Gastrocnemius medialis (tissue), 4 donors: ENCODE measurements around the gene C5orf52.

Experiments
- POLR2A ChIP-seq, 2 donors: fragments of 450-650 bp; IDR thresholded peaks; one replicate each; pipeline ENCODE4 v1.6.1; 2017; ENCODE audit warnings: antibody characterized with exemption in 2 of 2, mild to moderate bottlenecking in 2 of 2, moderate library complexity in 2 of 2
- TF ChIP-seq, protein P1 (sequence below), 5 experiments: fragments of 450-650 bp in 3 of 5; fragments of 200-600 bp in 2 of 5; sonication (generic) in 2 of 5; IDR thresholded peaks in 4 of 5; conservative IDR thresholded peaks in 1 of 5; 1 replicate in 4 of 5; 2 replicates in 1 of 5; pipeline ENCODE4 v1.5.1; 2016 to 2019; ENCODE audit warnings: antibody characterized with exemption in 5 of 5, mild to moderate bottlenecking in 3 of 5, moderate library complexity in 3 of 5

DNA sequence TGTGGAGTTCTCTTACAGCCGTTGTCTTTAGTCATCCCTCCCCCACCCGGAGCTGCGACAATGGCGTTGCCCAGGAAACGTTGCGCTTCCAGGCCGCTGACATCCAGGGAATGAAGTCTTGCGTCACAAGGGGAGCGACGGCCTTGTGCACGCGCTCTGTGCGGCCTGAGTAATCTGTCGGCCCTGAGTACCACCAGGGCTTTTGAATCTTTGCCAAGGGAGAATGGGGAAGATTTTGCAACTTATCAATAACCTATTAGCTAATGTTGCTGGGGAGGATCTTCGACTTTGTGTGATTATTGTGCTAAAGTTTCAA lies 19.0 kb upstream of the C5orf52 start, which contains the start of gene SOX30:
- TF ChIP-seq, protein P1, sequence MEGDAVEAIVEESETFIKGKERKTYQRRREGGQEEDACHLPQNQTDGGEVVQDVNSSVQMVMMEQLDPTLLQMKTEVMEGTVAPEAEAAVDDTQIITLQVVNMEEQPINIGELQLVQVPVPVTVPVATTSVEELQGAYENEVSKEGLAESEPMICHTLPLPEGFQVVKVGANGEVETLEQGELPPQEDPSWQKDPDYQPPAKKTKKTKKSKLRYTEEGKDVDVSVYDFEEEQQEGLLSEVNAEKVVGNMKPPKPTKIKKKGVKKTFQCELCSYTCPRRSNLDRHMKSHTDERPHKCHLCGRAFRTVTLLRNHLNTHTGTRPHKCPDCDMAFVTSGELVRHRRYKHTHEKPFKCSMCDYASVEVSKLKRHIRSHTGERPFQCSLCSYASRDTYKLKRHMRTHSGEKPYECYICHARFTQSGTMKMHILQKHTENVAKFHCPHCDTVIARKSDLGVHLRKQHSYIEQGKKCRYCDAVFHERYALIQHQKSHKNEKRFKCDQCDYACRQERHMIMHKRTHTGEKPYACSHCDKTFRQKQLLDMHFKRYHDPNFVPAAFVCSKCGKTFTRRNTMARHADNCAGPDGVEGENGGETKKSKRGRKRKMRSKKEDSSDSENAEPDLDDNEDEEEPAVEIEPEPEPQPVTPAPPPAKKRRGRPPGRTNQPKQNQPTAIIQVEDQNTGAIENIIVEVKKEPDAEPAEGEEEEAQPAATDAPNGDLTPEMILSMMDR (IDR thresholded peaks at IDR 0.05 in 4 of 5, conservative IDR thresholded peaks at IDR 0.05 in 1 of 5), result no peak
- no peak for TF ChIP-seq POLR2A (IDR thresholded peaks at IDR 0.05)
